SW480 (cell line): ENCODE data around the gene CAMSAP3.

Experiments used
- DNase-seq: peaks from one replicate; pipeline ENCODE4 v3.0.0-alpha.2; 2016; ENCODE audit warnings: low spot score

CAMSAP3 gene

GRCh38 chr19:7632340-7633203 is 36.9 kb downstream of the CAMSAP3 start:
- DNase-seq = no peak

- no peak for DNase-seq
Measured at GRCh38 chr19:7633698-7634097, 38.0 kb downstream of the CAMSAP3 start, which contains the start of gene PCP2. Gene PCP2, minus strand, starts transcription at chr19:7633719. Its CDS starts 262 bp downstream, at chr19:7633457.

GRCh38 chr19:7635670-7636069 is 40.0 kb downstream of the CAMSAP3 start:
- DNase-seq = no peak

GRCh38 chr19:7636317-7636690 is 40.6 kb downstream of the CAMSAP3 start:
- no peak for DNase-seq

GRCh38 chr19:7636691-7637373 is 41.2 kb downstream of the CAMSAP3 start, which contains the start of gene STXBP2:
Gene STXBP2, plus strand, starts transcription at chr19:7637110. Its CDS starts 40 bp downstream, at chr19:7637150.
- DNase-seq = peak; percentile 75

GRCh38 chr19:7637374-7638256 is 42.0 kb downstream of the CAMSAP3 start:
- DNase-seq = no peak

- DNase-seq = no peak
Measured at GRCh38 chr19:7638802-7639465, 43.3 kb downstream of the CAMSAP3 start.

GRCh38 chr19:7639863-7640348 is 44.2 kb downstream of the CAMSAP3 start:
- no peak for DNase-seq

GRCh38 chr19:7640803-7641202 is 45.1 kb downstream of the CAMSAP3 start:
- no peak for DNase-seq

- DNase-seq = no peak
Measured at GRCh38 chr19:7641290-7642276, 45.9 kb downstream of the CAMSAP3 start.

- no peak for DNase-seq
Measured at GRCh38 chr19:7642295-7643030, 46.8 kb downstream of the CAMSAP3 start.

GRCh38 chr19:7643031-7643415 is 47.4 kb downstream of the CAMSAP3 start:
- no peak for DNase-seq

- DNase-seq = peak; percentile 38
Measured at GRCh38 chr19:7643629-7644549, 48.2 kb downstream of the CAMSAP3 start.

GRCh38 chr19:7644550-7644877 is 48.9 kb downstream of the CAMSAP3 start:
- DNase-seq = no peak

- no peak for DNase-seq
Measured at GRCh38 chr19:7645163-7645562, 49.5 kb downstream of the CAMSAP3 start.

GRCh38 chr19:7645656-7646425 is 50.2 kb downstream of the CAMSAP3 start:
- DNase-seq = no peak

- no peak for DNase-seq
Measured at GRCh38 chr19:7646426-7646700, 50.7 kb downstream of the CAMSAP3 start.

GRCh38 chr19:7647156-7647555 is 51.5 kb downstream of the CAMSAP3 start:
- no peak for DNase-seq
